Erythroblast (primary cell): ENCODE results near the gene CEP295NL.

Experiments
- GATA1 ChIP-seq: IDR thresholded peaks from 2 replicates; pipeline ENCODE4 v1.6.1; 2011; ENCODE audit warnings: low read depth, mild to moderate bottlenecking, control low read depth, low read length, moderate library complexity
- POLR2A ChIP-seq: IDR thresholded peaks from 2 replicates; pipeline ENCODE4 v1.6.1; 2011; ENCODE audit warnings: mild to moderate bottlenecking, low read length

DNA sequence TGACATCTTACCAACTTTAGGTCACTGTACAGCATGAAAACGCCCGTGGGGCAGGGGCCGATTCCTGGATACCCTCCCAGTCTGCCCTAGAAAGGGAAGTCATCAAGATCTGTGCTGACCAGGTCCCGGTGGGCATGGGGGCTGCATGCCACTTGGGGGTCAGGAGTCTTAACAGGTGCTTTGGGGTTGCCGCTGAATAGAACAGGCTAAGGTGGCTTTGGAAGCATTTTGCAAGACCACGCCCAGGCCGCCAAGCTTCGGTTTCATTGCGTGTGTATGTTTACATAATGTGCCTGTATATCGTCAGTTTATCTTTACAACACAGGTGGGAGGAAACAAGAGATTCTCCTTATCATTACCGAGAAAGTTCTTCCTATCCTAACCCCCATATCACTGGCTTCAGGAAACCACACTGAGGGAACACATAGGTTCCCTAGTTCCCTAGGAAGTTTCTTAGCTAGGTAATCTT lies 49.0 kb downstream of the CEP295NL start:
- TF ChIP-seq POLR2A (no peak), GATA1 (no peak)
